ENCODE results near the gene ATP6V1C2.

Gene ATP6V1C2

GRCh38 chr2:10764096-10764785 lies 42.8 kb downstream of the ATP6V1C2 start:
- in situ Hi-C loops (cut with HindIII; ENCODE audit: low sequenced_read_pairs), result no loop called here
- H3K4me3 ChIP-seq (ENCODE audit: low read depth, low read length), result no peak overlapping the region
- no peak for TF ChIP-seq CTCF (IDR thresholded peaks at IDR 0.05; ENCODE audit: low read depth, low read length)
- DNase-seq (ENCODE audit: low read depth, low spot score), result no peak

GRCh38 chr2:10764896-10765295 lies 43.5 kb downstream of the ATP6V1C2 start:
- TF ChIP-seq CTCF (IDR thresholded peaks at IDR 0.05; ENCODE audit: low read depth, low read length), result no peak
- no peak overlapping the region for H3K4me3 ChIP-seq (ENCODE audit: low read depth, low read length)
- DNase-seq (ENCODE audit: low read depth, low spot score), result no peak
- in situ Hi-C loops (cut with HindIII; ENCODE audit: low sequenced_read_pairs), result no loop called here

GRCh38 chr2:10765461-10765860 lies 44.0 kb downstream of the ATP6V1C2 start:
- no peak for TF ChIP-seq CTCF (IDR thresholded peaks at IDR 0.05; ENCODE audit: low read depth, low read length)
- in situ Hi-C loops (cut with HindIII; ENCODE audit: low sequenced_read_pairs), result no loop called here
- no peak for DNase-seq (ENCODE audit: low read depth, low spot score)
- no peak overlapping the region for H3K4me3 ChIP-seq (ENCODE audit: low read depth, low read length)

GRCh38 chr2:10765914-10766313 lies 44.5 kb downstream of the ATP6V1C2 start:
- TF ChIP-seq CTCF (IDR thresholded peaks at IDR 0.05; ENCODE audit: low read depth, low read length), result no peak
- in situ Hi-C loops (cut with HindIII; ENCODE audit: low sequenced_read_pairs), result no loop called here
- H3K4me3 ChIP-seq (ENCODE audit: low read depth, low read length), result no peak overlapping the region

GRCh38 chr2:10768063-10768507 lies 46.7 kb downstream of the ATP6V1C2 start:
- H3K4me3 ChIP-seq (ENCODE audit: low read depth, low read length), result no peak overlapping the region
- in situ Hi-C loops (cut with HindIII; ENCODE audit: low sequenced_read_pairs), result no loop called here
- TF ChIP-seq CTCF (IDR thresholded peaks at IDR 0.05; ENCODE audit: low read depth, low read length), result no peak
- DNase-seq (ENCODE audit: low read depth, low spot score), result no peak

More at GRCh38 chr2:10765914-10766313, 44.5 kb downstream of the ATP6V1C2 start:
- no peak for DNase-seq (ENCODE audit: low read depth, low spot score)

- in situ Hi-C loops (cut with HindIII; ENCODE audit: low sequenced_read_pairs), result no loop called here
- no peak for TF ChIP-seq CTCF (IDR thresholded peaks at IDR 0.05; ENCODE audit: low read depth, low read length)
- no peak for DNase-seq (ENCODE audit: low read depth, low spot score)
- H3K4me3 ChIP-seq (ENCODE audit: low read depth, low read length), result no peak overlapping the region
Observed at GRCh38 chr2:10770956-10771750, 49.7 kb downstream of the ATP6V1C2 start.

Measured in astrocyte of the spinal cord (primary cell).